A673 (cell line): ENCODE results near the gene PHRF1.

Experiments
- EZH2 ChIP-seq: fragments of 200-600 bp; sonication (generic); IDR thresholded peaks from 2 replicates; pipeline ENCODE4 v1.6.1; 2017; ENCODE audit warnings: borderline replicate concordance, low read depth, mild to moderate bottlenecking, mixed read lengths, antibody characterized with exemption, low read length; ENCODE audit not compliant: poor library complexity, severe bottlenecking
- TF ChIP-seq, protein P1 (sequence below): fragments of 300-800, 200-600 bp; sonication (generic); conservative IDR thresholded peaks from 2 replicates; pipeline ENCODE4 v1.5.1; 2017; ENCODE audit warnings: low read depth, mild to moderate bottlenecking, antibody characterized with exemption, low read length, moderate library complexity, mixed read lengths

DNA sequence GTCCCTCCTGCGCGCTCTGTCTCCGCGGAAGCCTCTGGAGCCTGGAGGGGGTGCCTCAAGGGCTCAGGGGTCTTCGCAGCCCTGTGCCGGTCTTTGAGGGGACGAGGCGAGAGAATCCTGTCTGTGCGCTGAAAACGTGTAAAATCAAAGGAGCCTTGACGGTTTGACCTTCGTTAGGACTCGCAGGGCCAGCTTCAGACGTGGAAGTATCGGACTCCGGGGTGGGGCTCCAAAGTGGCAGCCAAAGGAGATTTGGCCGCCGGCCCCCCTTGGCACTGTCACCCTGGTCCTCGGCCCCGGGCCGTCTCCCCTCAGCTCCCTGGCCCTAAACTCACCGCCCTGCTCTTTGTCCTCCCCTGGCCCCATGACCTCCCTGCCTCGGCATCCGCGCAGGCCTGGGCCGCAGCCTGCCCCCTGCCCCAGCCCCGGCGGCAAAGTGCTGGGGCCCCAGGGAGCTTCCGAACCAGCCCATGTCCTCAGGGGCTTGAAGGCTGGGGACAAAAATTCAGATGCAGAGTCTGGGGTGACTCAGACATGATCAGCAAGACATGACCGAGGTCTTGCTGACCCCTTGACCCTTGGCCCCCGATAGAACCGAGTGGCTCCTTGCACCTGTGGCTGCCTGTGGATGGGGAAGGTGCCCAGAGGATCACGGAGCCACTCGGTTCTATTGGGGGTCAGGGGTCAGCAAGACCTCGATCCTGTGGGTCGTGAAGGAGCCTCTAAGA, 6.9 kb upstream of the PHRF1 start:
- TF ChIP-seq, protein P1, sequence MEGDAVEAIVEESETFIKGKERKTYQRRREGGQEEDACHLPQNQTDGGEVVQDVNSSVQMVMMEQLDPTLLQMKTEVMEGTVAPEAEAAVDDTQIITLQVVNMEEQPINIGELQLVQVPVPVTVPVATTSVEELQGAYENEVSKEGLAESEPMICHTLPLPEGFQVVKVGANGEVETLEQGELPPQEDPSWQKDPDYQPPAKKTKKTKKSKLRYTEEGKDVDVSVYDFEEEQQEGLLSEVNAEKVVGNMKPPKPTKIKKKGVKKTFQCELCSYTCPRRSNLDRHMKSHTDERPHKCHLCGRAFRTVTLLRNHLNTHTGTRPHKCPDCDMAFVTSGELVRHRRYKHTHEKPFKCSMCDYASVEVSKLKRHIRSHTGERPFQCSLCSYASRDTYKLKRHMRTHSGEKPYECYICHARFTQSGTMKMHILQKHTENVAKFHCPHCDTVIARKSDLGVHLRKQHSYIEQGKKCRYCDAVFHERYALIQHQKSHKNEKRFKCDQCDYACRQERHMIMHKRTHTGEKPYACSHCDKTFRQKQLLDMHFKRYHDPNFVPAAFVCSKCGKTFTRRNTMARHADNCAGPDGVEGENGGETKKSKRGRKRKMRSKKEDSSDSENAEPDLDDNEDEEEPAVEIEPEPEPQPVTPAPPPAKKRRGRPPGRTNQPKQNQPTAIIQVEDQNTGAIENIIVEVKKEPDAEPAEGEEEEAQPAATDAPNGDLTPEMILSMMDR = no peak
- TF ChIP-seq EZH2 = no peak
